Activated CD8-positive, alpha-beta T cell treated with anti-CD3 and anti-CD28 coated beads, Interleukin-2, amount 10 ng/mL, durations not matched to agents 7 days and 5 days (primary cell): ENCODE data around the gene PEX16. TPM values are rescaled to one million over a fixed set of nuclear protein-coding genes. Genes with fewer than 3 reads are reported as not detected.

Experiments used
- ATAC-seq: fragments of 150-1000 bp; cut with Tn5 transposase; one replicate; pipeline ENCODE4 v1.10.0; 2021; ENCODE audit warnings: moderate library complexity
- CTCF ChIA-PET: fragments of 350-600 bp; sonication (Branson Sonifier 250); formaldehyde crosslinking; loops from one replicate; lab custom pipeline; 2021; ENCODE audit warnings: antibody characterized with exemption; lab: Charles Lee
- POLR2A ChIA-PET: fragments of 350-600 bp; sonication (Branson Sonifier 250); formaldehyde crosslinking; loops from one replicate; lab custom pipeline; 2021; ENCODE audit warnings: antibody characterized with exemption; lab: Charles Lee
- DNase-seq: peaks from one replicate; pipeline ENCODE4 v3.0.0-alpha.2; 2020
- H3K27ac Mint-ChIP-seq: one replicate; pipeline ENCODE4 v1.8.0; 2021; ENCODE audit warnings: mild to moderate bottlenecking, mixed read lengths
- H3K27me3 Mint-ChIP-seq: one replicate; pipeline ENCODE4 v1.8.0; 2021; ENCODE audit warnings: low read depth, mixed read lengths
- H3K36me3 Mint-ChIP-seq: one replicate; pipeline ENCODE4 v1.8.0; 2021; ENCODE audit warnings: low read depth, mixed read lengths
- H3K4me1 Mint-ChIP-seq: one replicate; pipeline ENCODE4 v1.8.0; 2021; ENCODE audit warnings: low read depth, mixed read lengths
- H3K4me3 Mint-ChIP-seq: one replicate; pipeline ENCODE4 v1.8.0; 2021; ENCODE audit warnings: mild to moderate bottlenecking, mixed read lengths
- H3K9me3 Mint-ChIP-seq: one replicate; pipeline ENCODE4 v1.8.0; 2022; ENCODE audit warnings: mixed read lengths; ENCODE audit not compliant: insufficient read depth
- total RNA-seq, 2 experiments: library from RNA; stranded (reverse); gene quantifications; one replicate each; pipeline ENCODE4 v1.2.3, GENCODE V29; 2021

The PEX16 gene
- total RNA-seq, 2 experiments from 2014 or later = 50.0 to 54.6 TPM

DNA sequence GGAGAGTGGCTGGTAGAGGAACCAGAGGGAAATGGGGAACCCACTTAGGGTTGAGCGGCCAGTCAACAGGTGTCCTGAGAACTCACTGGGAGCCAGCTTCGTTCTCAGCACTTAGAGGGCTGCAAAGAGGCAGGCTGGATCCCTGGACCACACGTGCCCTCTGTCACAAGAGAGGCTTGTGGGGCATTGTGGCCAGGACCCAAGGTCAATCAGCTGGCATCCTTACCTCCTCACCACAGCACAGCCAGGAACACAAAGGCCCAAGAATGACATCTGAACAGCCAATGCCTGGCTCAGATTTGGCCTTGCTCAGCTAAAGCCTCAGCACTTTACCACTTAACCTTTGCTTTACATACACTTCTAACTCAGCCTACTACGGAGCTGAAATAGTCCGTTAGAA, 24.8 kb downstream of the PEX16 start:
- H3K4me3 Mint-ChIP-seq = no peak overlapping the region
- H3K36me3 Mint-ChIP-seq = no peaks in the 10 kb centered on the region
- ChIA-PET CTCF (interaction anchor here (1.1 kb wide), 1 partner anchor 37 kb away, joined by 3 read pairs; no protein-coding TSS in a partner anchor), POLR2A (no interaction called here)
- no peak for ATAC-seq
- no peak for DNase-seq
- H3K4me1 Mint-ChIP-seq = no peaks in the 10 kb centered on the region
- H3K27me3 Mint-ChIP-seq = peaks cover 2% of the 10 kb centered on the region
- H3K27ac Mint-ChIP-seq = no peak overlapping the region
- no peaks in the 10 kb centered on the region for H3K9me3 Mint-ChIP-seq

- no peaks in the 10 kb centered on the region for H3K4me1 Mint-ChIP-seq
- no peak overlapping the region for H3K27ac Mint-ChIP-seq
- ChIA-PET CTCF (interaction anchor here (0.6 kb wide), 1 partner anchor 10 kb away, joined by 3 read pairs; no protein-coding TSS in a partner anchor), POLR2A (interaction anchor here (0.9 kb wide), 1 partner anchor 12 kb away, joined by 4 read pairs; no protein-coding TSS in a partner anchor)
- DNase-seq = no peak
- no peaks in the 10 kb centered on the region for H3K9me3 Mint-ChIP-seq
- H3K4me3 Mint-ChIP-seq = no peak overlapping the region
- H3K27me3 Mint-ChIP-seq = peaks cover 4% of the 10 kb centered on the region
- H3K36me3 Mint-ChIP-seq = no peaks in the 10 kb centered on the region
- no peak for ATAC-seq
These were observed 26.7 kb downstream of the PEX16 start for GRCh38 chr11:45890886-45891550.

DNA sequence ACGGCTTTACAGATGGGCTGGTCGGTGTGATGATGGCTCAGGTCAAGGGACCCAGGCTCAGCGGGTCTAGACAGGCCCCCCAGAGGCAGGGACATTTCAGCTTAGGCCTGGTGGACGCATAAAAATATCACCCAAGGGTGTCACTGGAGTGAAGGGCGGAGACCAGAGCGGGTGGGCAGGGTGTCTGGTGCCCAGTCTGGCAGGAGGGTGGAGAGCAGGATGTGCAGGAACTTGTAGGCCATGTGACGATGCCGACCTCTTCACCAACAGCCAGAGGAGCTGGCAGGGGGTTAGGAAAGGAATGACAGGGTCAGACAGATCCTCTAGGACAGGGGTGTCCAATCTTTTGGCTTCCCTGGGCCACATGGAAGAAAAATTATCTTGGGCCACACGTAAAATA, 27.7 kb downstream of the PEX16 start:
- H3K27me3 Mint-ChIP-seq = peaks cover 4% of the 10 kb centered on the region
- no peaks in the 10 kb centered on the region for H3K36me3 Mint-ChIP-seq
- ChIA-PET POLR2A (no interaction called here), CTCF (interaction anchor here (0.6 kb wide), 1 partner anchor 11 kb away, joined by 3 read pairs; no protein-coding TSS in a partner anchor)
- H3K4me3 Mint-ChIP-seq = no peak overlapping the region
- H3K4me1 Mint-ChIP-seq = peaks cover 3% of the 10 kb centered on the region
- no peak for ATAC-seq
- no peak overlapping the region for H3K27ac Mint-ChIP-seq
- no peak for DNase-seq
- no peaks in the 10 kb centered on the region for H3K9me3 Mint-ChIP-seq

DNA sequence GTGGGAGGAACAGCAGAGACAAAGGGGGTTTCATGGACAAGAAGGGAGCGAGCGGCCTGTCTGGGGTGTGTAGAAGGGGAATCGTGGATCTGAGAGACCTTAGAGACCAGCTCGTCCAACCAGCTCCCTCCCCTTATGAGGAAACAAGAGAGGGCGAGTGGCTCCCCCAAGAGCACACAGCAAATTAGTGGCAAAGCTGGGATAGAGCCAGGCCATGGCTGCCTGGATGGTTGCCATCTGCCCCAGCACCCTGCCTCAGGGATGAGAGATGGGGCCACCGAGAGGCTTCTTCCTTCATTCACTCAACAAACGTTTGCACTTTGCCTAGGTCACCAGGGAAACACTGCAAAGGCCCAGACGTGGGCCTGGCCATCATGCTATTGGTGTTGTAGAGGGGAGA, 28.1 kb downstream of the PEX16 start:
- H3K27ac Mint-ChIP-seq = no peak overlapping the region
- ATAC-seq (no peak), DNase-seq (no peak)
- H3K9me3 Mint-ChIP-seq = no peaks in the 10 kb centered on the region
- peaks cover 4% of the 10 kb centered on the region for H3K27me3 Mint-ChIP-seq
- H3K36me3 Mint-ChIP-seq = no peaks in the 10 kb centered on the region
- H3K4me3 Mint-ChIP-seq = no peak overlapping the region
- POLR2A ChIA-PET = no interaction called here
- CTCF ChIA-PET = no interaction called here
- H3K4me1 Mint-ChIP-seq = peaks cover 3% of the 10 kb centered on the region

- ChIA-PET CTCF (no interaction called here), POLR2A (no interaction called here)
- peaks cover 4% of the 10 kb centered on the region for H3K27me3 Mint-ChIP-seq
- ATAC-seq (no peak), DNase-seq (no peak)
- H3K9me3 Mint-ChIP-seq = no peaks in the 10 kb centered on the region
- H3K4me1 Mint-ChIP-seq = peaks cover 3% of the 10 kb centered on the region
- H3K36me3 Mint-ChIP-seq = no peaks in the 10 kb centered on the region
- H3K27ac Mint-ChIP-seq = no peak overlapping the region
- no peak overlapping the region for H3K4me3 Mint-ChIP-seq
These were observed 30.1 kb downstream of the PEX16 start for GRCh38 chr11:45887587-45887986.

GRCh38 chr11:45886816-45887520, 30.7 kb downstream of the PEX16 start:
- Mint-ChIP-seq H3K27ac (no peak overlapping the region), H3K9me3 (no peaks in the 10 kb centered on the region), H3K27me3 (peaks cover 4% of the 10 kb centered on the region), H3K36me3 (no peaks in the 10 kb centered on the region), H3K4me3 (peak overlapping the region; percentile 5), H3K4me1 (peaks cover 3% of the 10 kb centered on the region)
- CTCF ChIA-PET = no interaction called here
- ATAC-seq (no peak), DNase-seq (no peak)
- POLR2A ChIA-PET = no interaction called here

DNA sequence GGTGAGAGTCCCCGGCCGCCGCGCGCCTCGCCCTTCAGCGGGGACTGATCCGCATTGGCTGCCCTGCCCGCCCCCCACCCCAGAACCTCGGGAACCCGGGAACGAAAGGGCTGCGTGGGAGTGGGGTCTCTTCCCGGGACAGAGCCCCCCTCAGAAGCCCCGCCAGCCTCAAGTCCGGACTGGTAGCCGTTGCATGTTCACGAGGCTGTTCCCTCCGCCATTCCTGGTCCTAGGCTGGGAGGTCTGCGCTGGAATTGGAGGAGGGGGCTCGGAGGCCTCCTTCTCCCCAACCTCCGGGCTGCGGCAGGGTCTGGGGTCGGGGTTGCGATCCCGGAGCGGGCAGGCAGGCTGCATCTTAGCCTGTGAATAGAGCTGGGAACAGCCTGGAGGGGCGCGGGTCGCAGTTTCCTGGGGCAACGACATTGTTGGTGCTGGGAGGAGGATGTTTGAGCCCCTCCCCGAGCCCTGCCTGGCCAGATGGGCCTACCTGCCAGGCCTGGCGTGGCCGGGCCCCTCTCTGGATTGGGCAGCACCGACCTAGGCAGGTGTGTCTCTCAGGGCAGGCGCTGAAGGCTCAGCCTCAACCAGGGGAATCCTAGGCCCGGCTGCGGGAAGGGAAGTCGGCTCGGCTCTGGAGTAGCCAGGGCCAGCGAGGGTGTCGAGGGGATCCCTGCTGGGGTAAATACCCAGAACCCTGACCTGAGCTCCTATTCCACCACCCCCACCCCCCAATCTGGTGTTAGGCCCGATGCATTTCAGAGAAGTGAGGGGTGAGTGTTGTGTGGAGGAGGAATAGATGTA, 31.6 kb downstream of the PEX16 start:
- Mint-ChIP-seq H3K4me1 (peaks cover 3% of the 10 kb centered on the region), H3K4me3 (peak overlapping the region; percentile 8), H3K9me3 (no peaks in the 10 kb centered on the region), H3K27ac (no peak overlapping the region), H3K36me3 (no peaks in the 10 kb centered on the region), H3K27me3 (peaks cover 4% of the 10 kb centered on the region)
- DNase-seq (no peak), ATAC-seq (no peak)
- POLR2A ChIA-PET = no interaction called here
- CTCF ChIA-PET = no interaction called here

- POLR2A ChIA-PET = no interaction called here
- H3K27me3 Mint-ChIP-seq = peaks cover 4% of the 10 kb centered on the region
- H3K27ac Mint-ChIP-seq = no peak within 1 kb of the TSS
- H3K9me3 Mint-ChIP-seq = no peaks in the 10 kb centered on the region
- ATAC-seq (peak; percentile 83), DNase-seq (peak; percentile 59)
- H3K36me3 Mint-ChIP-seq = peaks cover 2% of the 10 kb centered on the region
- H3K4me1 Mint-ChIP-seq = peaks cover 3% of the 10 kb centered on the region
- H3K4me3 Mint-ChIP-seq = peak within 1 kb of the TSS; percentile 67
- CTCF ChIA-PET = interaction anchor here (2.1 kb wide), 1 partner anchor 13 kb away, joined by 7 read pairs; no protein-coding TSS in a partner anchor
These were observed 32.3 kb downstream of the PEX16 start, which contains the start of gene MAPK8IP1 for GRCh38 chr11:45885274-45885920. Gene MAPK8IP1, plus strand, starts transcription at chr11:45885651. Its CDS starts 170 bp downstream, at chr11:45885821.

DNA sequence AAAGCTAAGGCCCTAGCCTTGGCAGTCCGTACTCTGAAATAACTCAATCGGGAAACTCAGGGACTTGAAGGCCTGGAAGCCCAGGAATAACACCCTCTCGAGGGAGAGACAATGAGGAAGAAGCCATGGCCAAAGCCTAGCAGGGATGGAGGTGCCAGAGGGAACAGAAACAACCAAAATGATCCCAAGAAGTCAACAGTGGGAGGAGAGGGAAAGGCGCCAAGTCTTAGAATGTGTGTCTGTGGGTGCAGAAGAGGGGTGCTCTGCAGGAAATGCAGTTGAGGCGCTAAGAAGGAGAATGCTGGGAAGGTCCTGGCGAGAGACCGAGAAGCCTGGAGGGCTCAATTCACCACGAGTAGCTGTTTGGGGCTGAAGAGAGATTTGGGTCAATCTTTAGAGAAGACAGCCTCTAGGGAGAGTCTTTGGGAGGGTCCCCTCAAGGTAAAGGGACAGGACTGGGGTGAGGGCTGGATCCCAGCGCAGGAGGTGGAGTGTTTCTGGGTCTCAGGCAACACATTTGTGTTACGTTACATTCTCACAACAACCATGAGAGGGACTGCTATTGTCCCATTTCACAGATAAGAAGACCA, 33.0 kb downstream of the PEX16 start:
- Mint-ChIP-seq H3K4me1 (peaks cover 3% of the 10 kb centered on the region), H3K36me3 (peaks cover 5% of the 10 kb centered on the region), H3K27me3 (peaks cover 4% of the 10 kb centered on the region), H3K4me3 (peak overlapping the region; percentile 67), H3K9me3 (no peaks in the 10 kb centered on the region), H3K27ac (no peak overlapping the region)
- ATAC-seq (no peak), DNase-seq (no peak)
- POLR2A ChIA-PET = no interaction called here
- CTCF ChIA-PET = interaction anchor here (2.1 kb wide), 1 partner anchor 12 kb away, joined by 7 read pairs; no protein-coding TSS in a partner anchor

DNA sequence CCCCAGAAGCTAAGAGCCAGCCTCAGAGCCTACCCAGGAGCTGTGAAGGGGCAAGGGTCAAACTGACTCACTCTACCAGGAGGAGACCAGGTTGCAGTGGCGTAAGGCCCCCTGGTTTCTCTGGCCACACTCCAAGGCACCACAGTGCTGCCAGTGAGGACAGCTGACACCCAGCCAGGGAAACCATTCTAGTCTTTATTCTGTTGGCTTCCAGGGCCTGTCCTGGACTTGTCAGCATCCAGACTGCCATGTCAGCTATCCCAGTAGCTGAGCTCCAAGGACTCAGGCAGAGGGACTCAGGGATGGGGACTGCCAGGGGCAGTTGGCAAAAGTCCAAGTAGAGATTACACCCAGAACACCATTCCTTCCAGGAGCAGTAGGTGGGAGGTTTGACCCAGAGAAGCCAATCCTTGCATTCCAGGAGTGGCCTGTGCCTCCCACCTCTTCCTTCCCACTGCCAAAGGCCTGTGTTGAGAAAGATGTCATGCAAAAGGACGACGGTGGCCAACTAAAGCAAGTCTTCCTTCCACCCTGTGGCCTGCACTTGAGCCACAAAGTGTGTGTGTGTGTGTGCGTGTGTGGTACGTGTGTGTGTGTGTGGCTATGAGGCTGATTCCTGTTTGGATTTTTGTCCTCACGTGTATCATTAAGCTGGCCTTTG, 35.8 kb downstream of the PEX16 start:
- H3K4me3 Mint-ChIP-seq = no peak overlapping the region
- H3K4me1 Mint-ChIP-seq = peaks cover 3% of the 10 kb centered on the region
- CTCF ChIA-PET = no interaction called here
- DNase-seq = no peak
- peaks cover 12% of the 10 kb centered on the region for H3K36me3 Mint-ChIP-seq
- POLR2A ChIA-PET = no interaction called here
- peaks cover 4% of the 10 kb centered on the region for H3K27me3 Mint-ChIP-seq
- no peaks in the 10 kb centered on the region for H3K9me3 Mint-ChIP-seq
- ATAC-seq = no peak
- H3K27ac Mint-ChIP-seq = no peak overlapping the region
